ENCODE measurements around the gene BANF2.
A peak's percentile ranks its signal among the peaks of the same experiment; 100 is the strongest.

Gene BANF2

DNA sequence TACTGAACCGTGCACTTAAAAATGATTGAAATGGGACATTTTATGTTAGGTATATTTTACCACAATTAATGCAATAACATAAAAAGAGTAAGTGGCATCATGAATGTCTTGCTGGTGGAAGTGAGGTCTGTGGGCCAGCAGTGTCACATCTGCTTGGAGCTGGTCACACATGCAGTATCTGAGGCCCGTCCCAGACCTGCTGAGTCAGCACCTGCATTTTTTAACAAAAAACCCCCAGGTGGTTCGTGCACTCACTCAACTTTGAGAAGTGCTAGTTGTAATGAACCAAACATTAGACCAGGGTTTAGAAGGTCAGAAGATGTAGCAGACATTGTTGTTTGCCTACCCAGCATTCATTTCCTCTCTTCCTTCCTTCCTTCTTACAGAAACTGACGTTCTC is 21.0 kb downstream of the BANF2 start:
- DNase-seq (no peak), ATAC-seq (ENCODE audit: insufficient read depth, low read depth) (no peak)
- Histone ChIP-seq H3K36me3 (ENCODE audit: insufficient read depth, low read length) (no peaks in the 10 kb centered on the region), H3K9ac (ENCODE audit: low read depth, low read length) (no peak overlapping the region), H3K79me2 (ENCODE audit: insufficient read depth, low read length) (no peaks in the 10 kb centered on the region), H3K9me3 (ENCODE audit: insufficient read depth, low read length, severe bottlenecking) (no peaks in the 10 kb centered on the region), H2AFZ (ENCODE audit: low read depth, low read length) (no peak overlapping the region), H3K27me3 (ENCODE audit: insufficient read depth, low read length, poor library complexity) (peaks cover 6% of the 10 kb centered on the region), H3K4me1 (ENCODE audit: insufficient read depth, low read length) (no peaks in the 10 kb centered on the region), H3K4me2 (ENCODE audit: insufficient read depth, low read length) (no peak overlapping the region), H3K4me3 (ENCODE audit: low read depth in 1 of 2, low read length in 2 of 2) (no peak overlapping the region), H4K20me1 (ENCODE audit: insufficient read depth, low read length) (no peaks in the 10 kb centered on the region), H3K27ac (ENCODE audit: low read length) (no peak overlapping the region)
- no peak for TF ChIP-seq EZH2 (IDR thresholded peaks at IDR 0.05; ENCODE audit: borderline replicate concordance, low read depth, low read length, severe bottlenecking)
- TF ChIP-seq CTCF (IDR thresholded peaks at IDR 0.05; ENCODE audit: borderline replicate concordance, extremely low read depth, low read length, poor library complexity, severe bottlenecking) = no peak

GRCh38 chr20:17721802-17722486 is 22.2 kb downstream of the BANF2 start:
- H2AFZ ChIP-seq (ENCODE audit: low read depth, low read length) = no peak overlapping the region
- no peak overlapping the region for H3K4me3 ChIP-seq (ENCODE audit: low read depth in 1 of 2, low read length in 2 of 2)
- H3K36me3 ChIP-seq (ENCODE audit: insufficient read depth, low read length) = no peaks in the 10 kb centered on the region
- no peaks in the 10 kb centered on the region for H4K20me1 ChIP-seq (ENCODE audit: insufficient read depth, low read length)
- H3K9ac ChIP-seq (ENCODE audit: low read depth, low read length) = no peak overlapping the region
- H3K9me3 ChIP-seq (ENCODE audit: insufficient read depth, low read length, severe bottlenecking) = no peaks in the 10 kb centered on the region
- no peak for ATAC-seq (ENCODE audit: insufficient read depth, low read depth)
- no peak overlapping the region for H3K4me2 ChIP-seq (ENCODE audit: insufficient read depth, low read length)
- no peak for TF ChIP-seq EZH2 (IDR thresholded peaks at IDR 0.05; ENCODE audit: borderline replicate concordance, low read depth, low read length, severe bottlenecking)
- peak; percentile 26 for TF ChIP-seq CTCF (IDR thresholded peaks at IDR 0.05; ENCODE audit: borderline replicate concordance, extremely low read depth, low read length, poor library complexity, severe bottlenecking)
- no peak for DNase-seq
- peaks cover 3% of the 10 kb centered on the region for H3K27me3 ChIP-seq (ENCODE audit: insufficient read depth, low read length, poor library complexity)
- H3K27ac ChIP-seq (ENCODE audit: low read length) = no peak overlapping the region
- H3K4me1 ChIP-seq (ENCODE audit: insufficient read depth, low read length) = no peaks in the 10 kb centered on the region
- no peaks in the 10 kb centered on the region for H3K79me2 ChIP-seq (ENCODE audit: insufficient read depth, low read length)

GRCh38 chr20:17722493-17723300 is 22.9 kb downstream of the BANF2 start:
- no peak for TF ChIP-seq EZH2 (IDR thresholded peaks at IDR 0.05; ENCODE audit: borderline replicate concordance, low read depth, low read length, severe bottlenecking)
- no peak for TF ChIP-seq CTCF (IDR thresholded peaks at IDR 0.05; ENCODE audit: borderline replicate concordance, extremely low read depth, low read length, poor library complexity, severe bottlenecking)
- Histone ChIP-seq H3K27ac (ENCODE audit: low read length) (no peak overlapping the region), H3K36me3 (ENCODE audit: insufficient read depth, low read length) (no peaks in the 10 kb centered on the region), H3K4me2 (ENCODE audit: insufficient read depth, low read length) (no peak overlapping the region), H2AFZ (ENCODE audit: low read depth, low read length) (no peak overlapping the region), H4K20me1 (ENCODE audit: insufficient read depth, low read length) (no peaks in the 10 kb centered on the region), H3K4me3 (ENCODE audit: low read depth in 1 of 2, low read length in 2 of 2) (no peak overlapping the region), H3K79me2 (ENCODE audit: insufficient read depth, low read length) (no peaks in the 10 kb centered on the region), H3K27me3 (ENCODE audit: insufficient read depth, low read length, poor library complexity) (no peaks in the 10 kb centered on the region), H3K4me1 (ENCODE audit: insufficient read depth, low read length) (no peaks in the 10 kb centered on the region), H3K9ac (ENCODE audit: low read depth, low read length) (no peak overlapping the region), H3K9me3 (ENCODE audit: insufficient read depth, low read length, severe bottlenecking) (no peaks in the 10 kb centered on the region)
- no peak for ATAC-seq (ENCODE audit: insufficient read depth, low read depth)
- DNase-seq = no peak
